Astrocyte of the cerebellum (primary cell): ENCODE measurements around the gene TMEM182.

Experiments used
- DNase-seq: peaks from one replicate; pipeline ENCODE4 v3.0.0-alpha.2; 2011; ENCODE audit warnings: low read depth
- H3K4me3 ChIP-seq: 2 replicates; pipeline ENCODE4 v1.5.1; 2011; ENCODE audit warnings: mild to moderate bottlenecking, low read depth, low read length, moderate library complexity
- in situ Hi-C: cut with HindIII; loops from 2 replicates; pipeline ENCODE4 v1.10.0; 2017; ENCODE audit warnings: low sequenced_read_pairs
- TF ChIP-seq, protein P1 (sequence below): IDR thresholded peaks from 2 replicates; pipeline ENCODE4 v1.5.1; 2012; ENCODE audit warnings: low read length, low read depth, moderate library complexity, mild to moderate bottlenecking; ENCODE audit errors: missing control alignments

The TMEM182 gene

GRCh38 chr2:102749938-102750337, 11.9 kb upstream of the TMEM182 start:
- TF ChIP-seq, protein P1, sequence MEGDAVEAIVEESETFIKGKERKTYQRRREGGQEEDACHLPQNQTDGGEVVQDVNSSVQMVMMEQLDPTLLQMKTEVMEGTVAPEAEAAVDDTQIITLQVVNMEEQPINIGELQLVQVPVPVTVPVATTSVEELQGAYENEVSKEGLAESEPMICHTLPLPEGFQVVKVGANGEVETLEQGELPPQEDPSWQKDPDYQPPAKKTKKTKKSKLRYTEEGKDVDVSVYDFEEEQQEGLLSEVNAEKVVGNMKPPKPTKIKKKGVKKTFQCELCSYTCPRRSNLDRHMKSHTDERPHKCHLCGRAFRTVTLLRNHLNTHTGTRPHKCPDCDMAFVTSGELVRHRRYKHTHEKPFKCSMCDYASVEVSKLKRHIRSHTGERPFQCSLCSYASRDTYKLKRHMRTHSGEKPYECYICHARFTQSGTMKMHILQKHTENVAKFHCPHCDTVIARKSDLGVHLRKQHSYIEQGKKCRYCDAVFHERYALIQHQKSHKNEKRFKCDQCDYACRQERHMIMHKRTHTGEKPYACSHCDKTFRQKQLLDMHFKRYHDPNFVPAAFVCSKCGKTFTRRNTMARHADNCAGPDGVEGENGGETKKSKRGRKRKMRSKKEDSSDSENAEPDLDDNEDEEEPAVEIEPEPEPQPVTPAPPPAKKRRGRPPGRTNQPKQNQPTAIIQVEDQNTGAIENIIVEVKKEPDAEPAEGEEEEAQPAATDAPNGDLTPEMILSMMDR: no peak
- no peak overlapping the region for H3K4me3 ChIP-seq
- DNase-seq: no peak
- in situ Hi-C loops: no loop called here

DNA sequence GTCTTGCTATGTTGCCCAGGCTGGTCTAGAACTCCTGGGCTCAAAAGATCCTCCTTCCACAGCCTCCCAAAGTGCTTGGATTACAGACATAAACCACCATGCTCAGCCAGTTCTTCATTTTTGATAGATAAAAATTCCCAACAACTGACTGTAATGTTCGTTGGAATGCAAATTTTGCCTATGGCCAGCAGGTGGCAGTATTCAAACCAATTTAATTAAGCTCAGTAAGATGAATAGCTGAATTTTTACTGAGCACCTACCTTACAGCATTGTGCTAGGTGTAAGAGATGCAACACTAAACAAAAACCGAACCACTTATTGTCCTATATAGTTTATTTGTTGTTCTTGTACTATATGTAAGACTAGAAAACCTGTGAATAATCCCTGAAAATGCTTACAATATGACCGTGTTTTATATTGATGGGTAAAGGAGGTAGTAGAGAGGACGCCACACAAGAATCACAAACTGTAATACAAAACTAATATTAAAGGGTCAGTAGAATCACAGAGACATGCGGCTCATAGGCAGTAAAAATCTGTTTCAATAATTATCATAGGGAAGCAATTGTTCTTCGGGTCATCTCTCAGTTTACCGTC, 8.2 kb upstream of the TMEM182 start:
- peak; percentile 34 for DNase-seq
- no peak overlapping the region for H3K4me3 ChIP-seq
- TF ChIP-seq, protein P1: peak; percentile 67
- in situ Hi-C loops: no loop called here

GRCh38 chr2:102754456-102755145, 7.2 kb upstream of the TMEM182 start:
- H3K4me3 ChIP-seq: no peak overlapping the region
- no peak for DNase-seq
- TF ChIP-seq, protein P1: no peak
- in situ Hi-C loops: no loop called here

- in situ Hi-C loops: no loop called here
Observed at GRCh38 chr2:102755284-102755683, 6.5 kb upstream of the TMEM182 start.

GRCh38 chr2:102758439-102758838, 3.4 kb upstream of the TMEM182 start:
- TF ChIP-seq, protein P1: no peak
- no peak for DNase-seq
- no peak overlapping the region for H3K4me3 ChIP-seq
- in situ Hi-C loops: no loop called here

More at GRCh38 chr2:102755284-102755683, 6.5 kb upstream of the TMEM182 start:
- no peak overlapping the region for H3K4me3 ChIP-seq
- TF ChIP-seq, protein P1: no peak
- no peak for DNase-seq

GRCh38 chr2:102764083-102764482, 2.3 kb downstream of the TMEM182 start:
- TF ChIP-seq, protein P1: no peak
- H3K4me3 ChIP-seq: no peak overlapping the region
- DNase-seq: no peak
- in situ Hi-C loops: no loop called here
